ENCODE results near the gene GJA9. TPM values are rescaled to one million over a fixed set of nuclear protein-coding genes. Genes with fewer than 3 reads are reported as not detected.
A peak's percentile ranks its signal among the peaks of the same experiment; 100 is the strongest.
"Not testable (repeated sequence)": the region's sequence is repeated elsewhere in the genome, so short reads cannot be mapped to it uniquely, and the experiment has no call there.

GJA9 gene
- total RNA-seq, 1 experiment from 2014 or later: not detected

DNA sequence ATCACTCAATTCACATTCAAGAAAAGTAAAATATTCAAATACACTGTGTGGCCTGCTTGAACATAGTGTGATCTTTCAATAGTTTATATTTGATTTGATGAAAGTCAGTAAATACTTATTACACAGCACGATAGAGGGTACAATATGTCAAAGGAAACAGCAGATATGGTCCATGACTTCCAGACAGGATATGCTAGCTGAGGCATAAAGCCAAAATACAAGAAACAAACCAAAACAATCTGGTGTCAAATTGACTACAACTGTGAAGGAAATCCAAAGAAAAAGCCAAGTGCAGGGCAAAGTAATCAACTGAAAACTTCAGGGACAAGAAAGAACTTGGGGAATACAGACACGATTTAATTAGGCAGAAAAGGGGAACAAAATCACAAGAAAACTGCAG lies 41.1 kb downstream of the GJA9 start:
- BruUV-seq (replicated peaks): no TSS peak
- ChIA-PET POLR2A (no interaction called here), CTCF (interaction anchor here (0.9 to 1.2 kb wide), 2 partner anchors 9 to 816 kb away, joined by 3 to 4 read pairs; no protein-coding TSS in a partner anchor)
- H3K27ac Mint-ChIP-seq (ENCODE audit: low read depth, unreplicated experiment): no peak overlapping the region
- DNase-seq (ENCODE audit: unreplicated experiment): no peak
- H3K36me3 Mint-ChIP-seq (ENCODE audit: insufficient read depth, unreplicated experiment): peaks cover 72% of the 10 kb centered on the region
- no peaks in the 10 kb centered on the region for H3K27me3 Mint-ChIP-seq (ENCODE audit: insufficient read depth, unreplicated experiment)
- H3K4me3 Mint-ChIP-seq (ENCODE audit: unreplicated experiment): no peak overlapping the region
- no peaks in the 10 kb centered on the region for H3K9me3 Mint-ChIP-seq (ENCODE audit: unreplicated experiment)
- peaks cover 7% of the 10 kb centered on the region for H3K4me1 Mint-ChIP-seq (ENCODE audit: insufficient read depth, unreplicated experiment)
- intact Hi-C loops (cut with micrococcal nuclease): no loop called here
- TF ChIP-seq, protein P1, sequence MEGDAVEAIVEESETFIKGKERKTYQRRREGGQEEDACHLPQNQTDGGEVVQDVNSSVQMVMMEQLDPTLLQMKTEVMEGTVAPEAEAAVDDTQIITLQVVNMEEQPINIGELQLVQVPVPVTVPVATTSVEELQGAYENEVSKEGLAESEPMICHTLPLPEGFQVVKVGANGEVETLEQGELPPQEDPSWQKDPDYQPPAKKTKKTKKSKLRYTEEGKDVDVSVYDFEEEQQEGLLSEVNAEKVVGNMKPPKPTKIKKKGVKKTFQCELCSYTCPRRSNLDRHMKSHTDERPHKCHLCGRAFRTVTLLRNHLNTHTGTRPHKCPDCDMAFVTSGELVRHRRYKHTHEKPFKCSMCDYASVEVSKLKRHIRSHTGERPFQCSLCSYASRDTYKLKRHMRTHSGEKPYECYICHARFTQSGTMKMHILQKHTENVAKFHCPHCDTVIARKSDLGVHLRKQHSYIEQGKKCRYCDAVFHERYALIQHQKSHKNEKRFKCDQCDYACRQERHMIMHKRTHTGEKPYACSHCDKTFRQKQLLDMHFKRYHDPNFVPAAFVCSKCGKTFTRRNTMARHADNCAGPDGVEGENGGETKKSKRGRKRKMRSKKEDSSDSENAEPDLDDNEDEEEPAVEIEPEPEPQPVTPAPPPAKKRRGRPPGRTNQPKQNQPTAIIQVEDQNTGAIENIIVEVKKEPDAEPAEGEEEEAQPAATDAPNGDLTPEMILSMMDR (IDR thresholded peaks at IDR 0.05; ENCODE audit: unreplicated experiment): no peak

DNA sequence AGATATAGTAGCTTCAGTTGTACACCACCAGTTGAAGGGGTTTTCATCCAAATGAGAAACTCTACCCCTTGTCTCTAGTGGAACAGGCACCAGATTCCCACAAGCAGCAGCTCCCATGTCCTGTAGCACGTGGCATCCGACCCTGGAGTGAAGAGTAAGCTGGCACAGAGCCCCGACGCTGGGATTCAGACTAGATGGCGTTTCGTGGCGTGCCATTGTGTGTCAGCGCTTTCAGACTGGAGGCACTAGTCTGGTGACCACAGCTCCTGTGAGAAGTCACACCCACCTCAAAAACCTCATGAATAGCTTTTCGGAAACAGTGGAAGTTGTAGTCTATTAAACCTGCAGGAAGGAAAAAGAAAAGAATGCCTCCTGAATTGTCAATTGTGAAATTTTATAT lies 42.0 kb downstream of the GJA9 start:
- H3K27ac Mint-ChIP-seq (ENCODE audit: low read depth, unreplicated experiment): no peak overlapping the region
- H3K4me1 Mint-ChIP-seq (ENCODE audit: insufficient read depth, unreplicated experiment): peaks cover 12% of the 10 kb centered on the region
- ChIA-PET POLR2A (no interaction called here), CTCF (interaction anchor here (0.7 to 1.5 kb wide), 4 partner anchors 10 to 815 kb away, joined by 3 to 6 read pairs (median 4); no protein-coding TSS in a partner anchor)
- no peaks in the 10 kb centered on the region for H3K27me3 Mint-ChIP-seq (ENCODE audit: insufficient read depth, unreplicated experiment)
- no peak overlapping the region for H3K4me3 Mint-ChIP-seq (ENCODE audit: unreplicated experiment)
- TF ChIP-seq, protein P1 (IDR thresholded peaks at IDR 0.05; ENCODE audit: unreplicated experiment): no peak
- H3K9me3 Mint-ChIP-seq (ENCODE audit: unreplicated experiment): no peaks in the 10 kb centered on the region
- DNase-seq (ENCODE audit: unreplicated experiment): no peak
- intact Hi-C loops (cut with micrococcal nuclease): loop anchor here (10.0 kb wide), 3 partner anchors 255 to 945 kb away; no protein-coding TSS in a partner anchor
- BruUV-seq (replicated peaks): no TSS peak
- H3K36me3 Mint-ChIP-seq (ENCODE audit: insufficient read depth, unreplicated experiment): peaks cover 62% of the 10 kb centered on the region

DNA sequence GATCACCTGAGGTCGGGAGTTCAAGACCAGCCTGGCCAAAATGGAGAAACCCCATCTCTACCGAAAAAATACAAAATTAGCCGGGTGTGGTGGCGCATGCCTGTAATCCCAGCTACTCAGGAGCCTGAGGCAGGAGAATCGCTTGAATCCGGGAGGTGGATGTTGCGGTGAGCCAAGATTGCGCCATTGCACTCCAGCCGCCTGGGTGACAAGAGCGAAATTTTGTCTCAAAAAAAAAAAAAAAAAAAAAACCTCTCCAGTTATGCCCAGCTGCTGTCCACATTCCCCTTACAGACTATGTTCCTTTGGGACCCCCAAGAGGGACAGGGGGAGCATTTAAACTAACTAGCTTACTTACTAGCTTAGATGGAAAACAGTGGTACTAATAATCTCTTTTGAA lies 45.1 kb downstream of the GJA9 start:
- H3K4me3 Mint-ChIP-seq (ENCODE audit: unreplicated experiment); DNase-seq (ENCODE audit: unreplicated experiment); H3K9me3 Mint-ChIP-seq (ENCODE audit: unreplicated experiment); H3K27ac Mint-ChIP-seq (ENCODE audit: low read depth, unreplicated experiment); H3K27me3 Mint-ChIP-seq (ENCODE audit: insufficient read depth, unreplicated experiment); BruUV-seq (replicated peaks); H3K4me1 Mint-ChIP-seq (ENCODE audit: insufficient read depth, unreplicated experiment): not testable (repeated sequence)
- ChIA-PET CTCF (interaction anchor here (0.6 to 2.1 kb wide), 4 partner anchors 328 to 824 kb away, joined by 3 to 16 read pairs (median 4); no protein-coding TSS in a partner anchor), POLR2A (interaction anchor here (1.0 to 1.6 kb wide), 2 partner anchors 12 to 809 kb away, joined by 4 to 7 read pairs; no protein-coding TSS in a partner anchor)
- H3K36me3 Mint-ChIP-seq (ENCODE audit: insufficient read depth, unreplicated experiment): peaks cover 35% of the 10 kb centered on the region
- intact Hi-C loops (cut with micrococcal nuclease): loop anchor here (10.0 kb wide), 3 partner anchors 252 to 942 kb away; no protein-coding TSS in a partner anchor

DNA sequence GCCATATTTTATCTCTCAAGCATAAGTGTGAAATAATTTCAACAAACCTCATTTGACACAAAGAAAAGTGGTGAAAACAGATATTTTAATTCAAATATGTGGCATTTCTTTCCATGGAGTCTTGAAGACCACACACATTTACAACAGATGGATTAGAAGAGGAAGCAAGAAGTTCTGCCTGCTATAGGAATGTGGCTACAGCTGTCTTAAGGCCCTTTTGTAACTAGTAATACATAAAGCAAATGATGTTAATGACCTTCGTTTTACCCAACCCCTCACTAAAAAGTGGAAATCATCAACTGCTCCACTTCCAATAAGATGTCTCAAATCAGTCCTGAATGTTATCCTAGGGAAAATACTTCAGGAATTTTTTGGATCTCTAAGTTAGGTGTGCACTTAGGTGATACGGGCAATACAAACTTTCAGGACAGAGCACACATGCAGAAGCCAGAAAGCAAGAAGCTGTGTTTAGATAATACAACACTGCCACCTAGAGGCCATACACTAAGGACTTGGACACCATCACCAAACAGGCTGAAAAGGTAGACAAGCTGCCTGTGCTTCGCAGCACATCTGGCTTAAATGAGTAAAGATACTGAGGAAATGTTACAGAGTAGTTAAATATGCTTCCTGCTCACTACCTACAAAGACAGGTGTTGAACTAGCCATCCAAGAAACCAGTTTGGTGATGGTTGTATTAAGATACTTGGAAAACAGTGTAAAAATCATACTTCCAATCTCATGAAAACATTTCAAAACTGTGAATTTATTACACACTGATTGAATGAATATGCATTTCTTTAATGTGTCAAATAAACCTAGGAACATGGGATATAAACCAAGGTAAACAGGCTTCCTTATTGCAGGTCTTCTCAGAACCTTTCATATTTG lies 46.2 kb downstream of the GJA9 start:
- H3K4me3 Mint-ChIP-seq (ENCODE audit: unreplicated experiment): no peak overlapping the region
- ChIA-PET CTCF (interaction anchor here (0.5 to 1.9 kb wide), 22 partner anchors 11 to 1220 kb away, joined by 3 to 26 read pairs (median 4); partner anchors contain the start of gene UTP11), POLR2A (interaction anchor here (0.6 to 1.9 kb wide), 7 partner anchors 9 to 823 kb away, joined by 3 to 16 read pairs (median 3); partner anchors contain the start of gene UTP11)
- H3K36me3 Mint-ChIP-seq (ENCODE audit: insufficient read depth, unreplicated experiment): peaks cover 27% of the 10 kb centered on the region
- H3K27me3 Mint-ChIP-seq (ENCODE audit: insufficient read depth, unreplicated experiment): peaks cover 12% of the 10 kb centered on the region
- BruUV-seq (replicated peaks): no TSS peak
- H3K27ac Mint-ChIP-seq (ENCODE audit: low read depth, unreplicated experiment): no peak overlapping the region
- intact Hi-C loops (cut with micrococcal nuclease): loop anchor here (1.0 to 10.0 kb wide), 5 partner anchors 250 to 940 kb away; no protein-coding TSS in a partner anchor
- TF ChIP-seq, protein P1 (IDR thresholded peaks at IDR 0.05; ENCODE audit: unreplicated experiment): peak; percentile 70
- peak; percentile 86 for DNase-seq (ENCODE audit: unreplicated experiment)
- peaks cover 6% of the 10 kb centered on the region for H3K4me1 Mint-ChIP-seq (ENCODE audit: insufficient read depth, unreplicated experiment)
- no peaks in the 10 kb centered on the region for H3K9me3 Mint-ChIP-seq (ENCODE audit: unreplicated experiment)
